ENCODE measurements around the gene G6PC2. TPM values are rescaled to one million over a fixed set of nuclear protein-coding genes. Genes with fewer than 3 reads are reported as not detected.

The G6PC2 gene
- total and polyA plus RNA-seq, 10 of the 15 experiments (the other 5 are each of a cell fraction or from before 2014, with no cell fraction given): not detected

DNA sequence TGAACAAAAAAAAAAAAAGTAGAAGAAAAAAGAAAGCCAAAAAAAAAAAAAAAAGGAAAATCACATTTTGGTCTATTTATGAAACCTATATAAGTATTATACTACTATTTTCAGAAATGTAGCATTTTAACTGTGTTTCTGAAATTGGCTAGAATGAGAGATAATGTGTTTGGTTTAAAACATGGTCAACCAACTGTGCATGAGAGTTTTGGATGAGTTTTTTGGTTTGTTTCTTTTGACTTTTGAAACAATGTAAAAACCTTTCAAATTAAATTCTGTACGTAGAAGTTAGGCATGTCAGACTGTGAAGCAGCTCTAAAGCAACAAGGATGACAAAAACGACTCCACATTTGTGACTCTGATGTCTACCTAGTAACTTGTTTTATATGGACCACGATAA lies 45.5 kb upstream of the G6PC2 start:
- Histone ChIP-seq H3K4me2 (ENCODE audit: control insufficient read depth, insufficient read depth) (no peak overlapping the region), H3K4me1 (ENCODE audit: control insufficient read depth, insufficient read depth, low read length) (no peaks in the 10 kb centered on the region), H3K9me3 (replicated peaks; ENCODE audit: control insufficient read depth, insufficient read depth, low read length) (no peaks in the 10 kb centered on the region), H2AFZ (ENCODE audit: control insufficient read depth, low read depth, low read length) (no peak overlapping the region), H3K79me2 (ENCODE audit: control insufficient read depth, insufficient read depth, low read length) (no peaks in the 10 kb centered on the region), H4K20me1 (ENCODE audit: control insufficient read depth, insufficient read depth) (no peaks in the 10 kb centered on the region), H3K36me3 (ENCODE audit: control insufficient read depth in 2 of 2, insufficient read depth in 2 of 2, low read length in 1 of 2) (no peaks in the 10 kb centered on the region; a peak in 1 of 4 replicates), H3K9ac (ENCODE audit: control insufficient read depth, insufficient read depth, low read length) (no peak overlapping the region), H3K27ac (ENCODE audit: control insufficient read depth, insufficient read depth) (no peak overlapping the region), H3K4me3 (no peak overlapping the region), H3K27me3 (replicated peaks in 1 of 2; ENCODE audit: control insufficient read depth in 2 of 2, insufficient read depth in 2 of 2, low read length in 1 of 2) (no peaks in the 10 kb centered on the region)
- SMC1A ChIA-PET (ENCODE audit: uncharacterized antibody, unreplicated experiment): no interaction called here
- in situ Hi-C loops (cut with MboI): no loop called here
- POLR2A ChIA-PET: no interaction called here
- intact Hi-C loops (cut with micrococcal nuclease; ENCODE audit: unreplicated experiment): no loop called here
- ATAC-seq: no peak
- DNase-seq (ENCODE audit: low read depth, low spot score): no peak
- RAD21 ChIA-PET (ENCODE audit: unreplicated experiment): no interaction called here
- FAIRE-seq: no peak
- CTCF ChIA-PET: no interaction called here
- BruUV-seq (replicated peaks): no TSS peak
- TF ChIP-seq BCL11A (IDR thresholded peaks at IDR 0.05; ENCODE audit: low read depth, low read length) (no peak), SRF (IDR thresholded peaks at IDR 0.05; ENCODE audit: low read depth in 2 of 2, low read length in 2 of 2) (no peak), FOXM1 (IDR thresholded peaks at IDR 0.05; ENCODE audit: low read depth, low read length) (no peak), SPI1 (IDR thresholded peaks at IDR 0.05; ENCODE audit: borderline replicate concordance, insufficient read depth, low read depth, low read length) (no peak)
- WGBS (ENCODE audit: insufficient coverage, insufficient replicate concordance, low lambda C conversion rate, missing lambda C conversion rate): 93% methylated on average over 3 of the region's 3 CpGs

DNA sequence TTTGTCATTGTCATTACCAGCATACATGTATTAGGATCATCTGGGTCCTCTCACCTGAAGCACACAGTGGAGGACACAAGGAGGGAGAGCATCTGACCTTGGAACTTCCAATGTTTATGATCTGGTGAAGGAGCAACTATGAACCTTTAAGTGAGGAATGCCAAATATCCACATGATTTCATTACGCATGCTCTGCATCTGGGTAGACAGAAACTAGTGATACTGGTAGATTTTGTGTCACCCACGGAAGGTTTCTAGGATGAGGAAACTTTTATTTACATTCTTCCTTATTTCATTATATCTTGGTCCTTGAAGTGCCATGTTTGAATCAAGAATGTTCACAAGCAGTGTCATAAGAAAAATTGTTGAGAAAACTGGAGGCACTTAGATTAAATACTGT lies 42.9 kb upstream of the G6PC2 start:
- Histone ChIP-seq H3K4me2 (ENCODE audit: control insufficient read depth, insufficient read depth) (no peak overlapping the region), H3K27me3 (replicated peaks in 1 of 2; ENCODE audit: control insufficient read depth in 2 of 2, insufficient read depth in 2 of 2, low read length in 1 of 2) (no peaks in the 10 kb centered on the region), H3K4me3 (no peak overlapping the region), H2AFZ (ENCODE audit: control insufficient read depth, low read depth, low read length) (no peak overlapping the region), H3K9ac (ENCODE audit: control insufficient read depth, insufficient read depth, low read length) (no peak overlapping the region), H3K27ac (ENCODE audit: control insufficient read depth, insufficient read depth) (no peak overlapping the region), H4K20me1 (ENCODE audit: control insufficient read depth, insufficient read depth) (no peaks in the 10 kb centered on the region), H3K36me3 (ENCODE audit: control insufficient read depth in 2 of 2, insufficient read depth in 2 of 2, low read length in 1 of 2) (no peaks in the 10 kb centered on the region), H3K4me1 (ENCODE audit: control insufficient read depth, insufficient read depth, low read length) (no peaks in the 10 kb centered on the region), H3K79me2 (ENCODE audit: control insufficient read depth, insufficient read depth, low read length) (no peaks in the 10 kb centered on the region), H3K9me3 (replicated peaks; ENCODE audit: control insufficient read depth, insufficient read depth, low read length) (no peaks in the 10 kb centered on the region)
- SMC1A ChIA-PET (ENCODE audit: uncharacterized antibody, unreplicated experiment): no interaction called here
- CTCF ChIA-PET: no interaction called here
- ATAC-seq: no peak
- intact Hi-C loops (cut with micrococcal nuclease; ENCODE audit: unreplicated experiment): no loop called here
- 95% methylated on average over 2 of the region's 2 CpGs for WGBS (ENCODE audit: insufficient coverage, insufficient replicate concordance, low lambda C conversion rate, missing lambda C conversion rate)
- FAIRE-seq: no peak
- in situ Hi-C loops (cut with MboI): no loop called here
- BruUV-seq (replicated peaks): no TSS peak
- no peak for DNase-seq (ENCODE audit: low read depth, low spot score)
- POLR2A ChIA-PET: no interaction called here
- RAD21 ChIA-PET (ENCODE audit: unreplicated experiment): no interaction called here
- TF ChIP-seq MEF2B (IDR thresholded peaks at IDR 0.05; ENCODE audit: partially characterized antibody, poor library complexity, severe bottlenecking): no peak
- no peak for TF ChIP-seq NR2C2 (IDR thresholded peaks at IDR 0.05; ENCODE audit: borderline replicate concordance, control insufficient read depth, insufficient read length, low read depth)
- TF ChIP-seq, protein P1, sequence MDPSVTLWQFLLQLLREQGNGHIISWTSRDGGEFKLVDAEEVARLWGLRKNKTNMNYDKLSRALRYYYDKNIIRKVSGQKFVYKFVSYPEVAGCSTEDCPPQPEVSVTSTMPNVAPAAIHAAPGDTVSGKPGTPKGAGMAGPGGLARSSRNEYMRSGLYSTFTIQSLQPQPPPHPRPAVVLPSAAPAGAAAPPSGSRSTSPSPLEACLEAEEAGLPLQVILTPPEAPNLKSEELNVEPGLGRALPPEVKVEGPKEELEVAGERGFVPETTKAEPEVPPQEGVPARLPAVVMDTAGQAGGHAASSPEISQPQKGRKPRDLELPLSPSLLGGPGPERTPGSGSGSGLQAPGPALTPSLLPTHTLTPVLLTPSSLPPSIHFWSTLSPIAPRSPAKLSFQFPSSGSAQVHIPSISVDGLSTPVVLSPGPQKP (IDR thresholded peaks at IDR 0.05; ENCODE audit: low read depth, low read length): no peak
- TF ChIP-seq JUNB (IDR thresholded peaks at IDR 0.05): no peak
- TF ChIP-seq SREBF1 (IDR thresholded peaks at IDR 0.05; ENCODE audit: low read length): no peak
- no peak for TF ChIP-seq TCF3 (IDR thresholded peaks at IDR 0.05; ENCODE audit: borderline replicate concordance, insufficient read depth, low read depth, low read length)
- TF ChIP-seq CBFB (IDR thresholded peaks at IDR 0.05; ENCODE audit: low read depth): no peak
- no peak for TF ChIP-seq EP300 (IDR thresholded peaks at IDR 0.05; ENCODE audit: borderline replicate concordance in 1 of 2, control insufficient read depth in 1 of 2, low read depth in 2 of 2, low read length in 2 of 2)
- TF ChIP-seq KDM1A (IDR thresholded peaks at IDR 0.05; ENCODE audit: borderline replicate concordance): no peak
- TF ChIP-seq, protein P2, sequence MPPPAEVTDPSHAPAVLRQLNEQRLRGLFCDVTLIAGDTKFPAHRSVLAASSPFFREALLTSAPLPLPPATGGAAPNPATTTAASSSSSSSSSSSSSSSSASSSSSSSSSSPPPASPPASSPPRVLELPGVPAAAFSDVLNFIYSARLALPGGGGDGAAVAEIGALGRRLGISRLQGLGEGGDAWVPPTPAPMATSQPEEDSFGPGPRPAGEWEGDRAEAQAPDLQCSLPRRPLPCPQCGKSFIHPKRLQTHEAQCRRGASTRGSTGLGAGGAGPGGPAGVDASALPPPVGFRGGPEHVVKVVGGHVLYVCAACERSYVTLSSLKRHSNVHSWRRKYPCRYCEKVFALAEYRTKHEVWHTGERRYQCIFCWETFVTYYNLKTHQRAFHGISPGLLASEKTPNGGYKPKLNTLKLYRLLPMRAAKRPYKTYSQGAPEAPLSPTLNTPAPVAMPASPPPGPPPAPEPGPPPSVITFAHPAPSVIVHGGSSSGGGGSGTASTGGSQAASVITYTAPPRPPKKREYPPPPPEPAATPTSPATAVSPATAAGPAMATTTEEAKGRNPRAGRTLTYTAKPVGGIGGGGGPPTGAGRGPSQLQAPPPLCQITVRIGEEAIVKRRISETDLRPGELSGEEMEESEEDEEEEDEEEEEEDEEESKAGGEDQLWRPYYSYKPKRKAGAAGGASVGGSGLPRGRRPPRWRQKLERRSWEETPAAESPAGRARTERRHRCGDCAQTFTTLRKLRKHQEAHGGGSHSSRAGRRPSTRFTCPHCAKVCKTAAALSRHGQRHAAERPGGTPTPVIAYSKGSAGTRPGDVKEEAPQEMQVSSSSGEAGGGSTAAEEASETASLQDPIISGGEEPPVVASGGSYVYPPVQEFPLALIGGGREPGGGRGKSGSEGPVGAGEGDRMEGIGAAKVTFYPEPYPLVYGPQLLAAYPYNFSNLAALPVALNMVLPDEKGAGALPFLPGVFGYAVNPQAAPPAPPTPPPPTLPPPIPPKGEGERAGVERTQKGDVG (CRISPR knock-in tag; IDR thresholded peaks at IDR 0.05): no peak
- no peak for TF ChIP-seq SUPT20H (IDR thresholded peaks at IDR 0.05; ENCODE audit: borderline replicate concordance, control insufficient read depth, low read depth, low read length)
